ENCODE results near the gene DNAH17. TPM values are rescaled to one million over a fixed set of nuclear protein-coding genes. Genes with fewer than 3 reads are reported as not detected.
"Not testable (repeated sequence)": the region's sequence is repeated elsewhere in the genome, so short reads cannot be mapped to it uniquely, and the experiment has no call there.

Gene DNAH17
- total RNA-seq, 2 donors from 2014 or later: not detected

GRCh38 chr17:78510141-78511075, 66.8 kb downstream of the DNAH17 start:
- Histone ChIP-seq H3K36me3 (replicated peaks in 1 of 2; ENCODE audit: insufficient read depth in 1 of 2, low read depth in 2 of 2) (no peaks in the 10 kb centered on the region), H3K27me3 (no peaks in the 10 kb centered on the region), H3K27ac (no peak overlapping the region), H3K4me1 (peaks cover 3% of the 10 kb centered on the region), H3K4me3 (no peak overlapping the region), H3K9me3 (no peaks in the 10 kb centered on the region)
- TF ChIP-seq POLR2A (IDR thresholded peaks at IDR 0.05) (no peak), CTCF (IDR thresholded peaks at IDR 0.05) (no peak)
- intact Hi-C loops (cut with DNase I): no loop called here
- ATAC-seq: no peak
- DNase-seq: no peak
- 84 to 85% methylated on average over 23 to 28 of the region's 28 CpGs for WGBS, 2 donors

- Histone ChIP-seq H3K36me3 (replicated peaks in 1 of 2; ENCODE audit: insufficient read depth in 1 of 2, low read depth in 2 of 2) (no peaks in the 10 kb centered on the region), H3K4me1 (peaks cover 8% of the 10 kb centered on the region), H3K9me3 (no peaks in the 10 kb centered on the region), H3K4me3 (no peak overlapping the region), H3K27me3 (no peaks in the 10 kb centered on the region), H3K27ac (no peak overlapping the region)
- ATAC-seq (no peak), DNase-seq (no peak)
- 84 to 94% methylated on average over 6 to 9 of the region's 11 CpGs for WGBS, 2 donors
- intact Hi-C loops (cut with DNase I): no loop called here
- TF ChIP-seq POLR2A (IDR thresholded peaks at IDR 0.05): no peak
- no peak for TF ChIP-seq CTCF (IDR thresholded peaks at IDR 0.05)
Measured at GRCh38 chr17:78507526-78507925, 69.7 kb downstream of the DNAH17 start.

- 78 to 86% methylated on average over 15 to 20 of the region's 20 CpGs for WGBS, 2 donors
- Histone ChIP-seq H3K4me3 (no peak overlapping the region), H3K27ac (no peak overlapping the region), H3K36me3 (replicated peaks in 1 of 2; ENCODE audit: insufficient read depth in 1 of 2, low read depth in 2 of 2) (no peaks in the 10 kb centered on the region), H3K4me1 (peaks cover 8% of the 10 kb centered on the region), H3K27me3 (no peaks in the 10 kb centered on the region), H3K9me3 (no peaks in the 10 kb centered on the region)
- ATAC-seq (no peak), DNase-seq (no peak)
- intact Hi-C loops (cut with DNase I): no loop called here
- TF ChIP-seq CTCF (IDR thresholded peaks at IDR 0.05) (no peak), POLR2A (IDR thresholded peaks at IDR 0.05) (no peak)
Measured at GRCh38 chr17:78506454-78507309, 70.5 kb downstream of the DNAH17 start.

- 87 to 88% methylated on average over 21 of the region's 21 CpGs for whole genome bisulfite sequencing, 2 donors
- no peaks in the 10 kb centered on the region for H3K36me3 ChIP-seq (replicated peaks in 1 of 2; ENCODE audit: insufficient read depth in 1 of 2, low read depth in 2 of 2)
- no peak for ATAC-seq
- TF ChIP-seq POLR2A (IDR thresholded peaks at IDR 0.05) (no peak), CTCF (IDR thresholded peaks at IDR 0.05) (no peak)
- intact Hi-C loops (cut with DNase I): no loop called here
- H3K27ac ChIP-seq: no peak overlapping the region
- no peaks in the 10 kb centered on the region for H3K9me3 ChIP-seq
- H3K4me1 ChIP-seq: peaks cover 8% of the 10 kb centered on the region
- H3K27me3 ChIP-seq: no peaks in the 10 kb centered on the region
- DNase-seq: no peak
- H3K4me3 ChIP-seq: no peak overlapping the region
Measured at GRCh38 chr17:78504156-78504925, 72.9 kb downstream of the DNAH17 start.

GRCh38 chr17:78503388-78503787, 73.8 kb downstream of the DNAH17 start:
- ATAC-seq; H3K36me3 ChIP-seq (replicated peaks in 1 of 2; ENCODE audit: insufficient read depth in 1 of 2, low read depth in 2 of 2); H3K4me3 ChIP-seq; H3K9me3 ChIP-seq; H3K27me3 ChIP-seq; H3K27ac ChIP-seq; intact Hi-C loops (cut with DNase I); DNase-seq; H3K4me1 ChIP-seq: not testable (repeated sequence)
- 88 to 99% methylated on average over 10 to 11 of the region's 11 CpGs for WGBS, 2 donors
